IPS DF 4.7 (cell line): ENCODE measurements around the gene KIFAP3.
"Not testable (repeated sequence)": the region's sequence is repeated elsewhere in the genome, so short reads cannot be mapped to it uniquely, and the experiment has no call there.

Source experiments
- DNase-seq: peaks from one replicate; pipeline ENCODE4 v3.0.0-alpha.2; 2013; ENCODE audit warnings: low spot score; ENCODE audit errors: extremely low read depth

KIFAP3 gene

GRCh38 chr1:169925505-169926482, 148.7 kb downstream of the KIFAP3 start:
- DNase-seq, result no peak

GRCh38 chr1:169924829-169925228, 149.7 kb downstream of the KIFAP3 start:
- DNase-seq, result no peak

GRCh38 chr1:169924063-169924462, 150.4 kb downstream of the KIFAP3 start:
- no peak for DNase-seq

- no peak for DNase-seq
Observed at GRCh38 chr1:169921080-169921479, 153.4 kb downstream of the KIFAP3 start.

- DNase-seq, result no peak
Observed at GRCh38 chr1:169918927-169919326, 155.6 kb downstream of the KIFAP3 start.

GRCh38 chr1:169918220-169918619, 156.3 kb downstream of the KIFAP3 start:
- DNase-seq, result not testable (repeated sequence)

- no peak for DNase-seq
Observed at GRCh38 chr1:169915150-169915549, 159.3 kb downstream of the KIFAP3 start.

GRCh38 chr1:169914531-169914930, 160.0 kb downstream of the KIFAP3 start:
- no peak for DNase-seq

GRCh38 chr1:169909499-169909898, 165.0 kb downstream of the KIFAP3 start:
- DNase-seq, result no peak

GRCh38 chr1:169906938-169907337, 167.6 kb downstream of the KIFAP3 start:
- no peak for DNase-seq

GRCh38 chr1:169904834-169905233, 169.7 kb downstream of the KIFAP3 start:
- no peak for DNase-seq

- no peak for DNase-seq
Observed at GRCh38 chr1:169902751-169903150, 171.7 kb downstream of the KIFAP3 start.

GRCh38 chr1:169901115-169901514, 173.4 kb downstream of the KIFAP3 start:
- DNase-seq, result no peak

- no peak for DNase-seq
Observed at GRCh38 chr1:169900571-169900970, 173.9 kb downstream of the KIFAP3 start.

GRCh38 chr1:169899519-169900217, 174.8 kb downstream of the KIFAP3 start:
- DNase-seq, result no peak

- DNase-seq, result no peak
Observed at GRCh38 chr1:169896013-169896412, 178.5 kb downstream of the KIFAP3 start.

- no peak for DNase-seq
Observed at GRCh38 chr1:169894424-169895145, 179.9 kb downstream of the KIFAP3 start.

- DNase-seq, result peak; percentile 95
Observed at GRCh38 chr1:169893645-169894423, 180.7 kb downstream of the KIFAP3 start, which contains the start of gene SCYL3. Gene SCYL3 (minus strand): TSS chr1:169893896. CDS start chr1:169888840, 5,056 bp downstream.

GRCh38 chr1:169892927-169893644, 181.4 kb downstream of the KIFAP3 start:
- DNase-seq, result no peak
